ENCODE data around the gene BAZ1A. TPM values are rescaled to one million over a fixed set of nuclear protein-coding genes. Genes with fewer than 3 reads are reported as not detected.

Gene BAZ1A
- total and polyA plus RNA-seq, 2 of the 8 experiments (the other 6 are each of a cell fraction or from before 2014, with no cell fraction given) = 8.0 to 23.1 TPM

- Histone ChIP-seq H3K23me2 (ENCODE audit: low read depth, low read length) (no peaks in the 10 kb centered on the region; the same call in 1 of the 2 replicates), H3K9me3 (ENCODE audit: insufficient read depth in 2 of 2, low read depth in 1 of 2, low read length in 1 of 2) (no peaks in the 10 kb centered on the region), H4K91ac (replicated peaks; ENCODE audit: insufficient read length, low read length) (no peak overlapping the region), H3K4me1 (replicated peaks in 1 of 4; ENCODE audit: control insufficient read depth in 3 of 4, insufficient read depth in 4 of 4, low read length in 3 of 4) (no peaks in the 10 kb centered on the region), H4K20me1 (replicated peaks in 1 of 2; ENCODE audit: control insufficient read depth in 1 of 2, insufficient read depth in 2 of 2, low read length in 2 of 2) (no peaks in the 10 kb centered on the region), H3K79me2 (ENCODE audit: control insufficient read depth in 1 of 2, insufficient read depth in 2 of 2, low read length in 2 of 2) (no peaks in the 10 kb centered on the region), H3K4ac (replicated peaks; ENCODE audit: insufficient read length, low read depth, low read length) (no peak overlapping the region), H2BK15ac (ENCODE audit: low read length) (no peak overlapping the region), H2AK5ac (ENCODE audit: low read depth, low read length) (no peak overlapping the region), H3K18ac (ENCODE audit: extremely low read depth, low read length) (no peak overlapping the region), H3K56ac (replicated peaks; ENCODE audit: insufficient read length, low read depth, low read length) (no peak overlapping the region), H2BK5ac (ENCODE audit: low read depth, low read length) (no peak overlapping the region), H3K36me3 (ENCODE audit: control insufficient read depth in 2 of 4, insufficient read depth in 4 of 4, low read length in 3 of 4) (peaks cover 0 to 5% (median 2%) of the 10 kb centered on the region in 4 experiments; a peak in 3 of 8 replicates), H2BK20ac (ENCODE audit: low read length) (no peak overlapping the region), H3K4me3 (ENCODE audit: extremely low read depth in 1 of 4, insufficient read depth in 2 of 4, low read depth in 3 of 4, low read length in 4 of 4) (no peak overlapping the region), H4K5ac (ENCODE audit: insufficient read length, low read depth, low read length) (no peak overlapping the region), H2BK120ac (replicated peaks; ENCODE audit: low read depth, low read length) (no peak overlapping the region), H3K14ac (ENCODE audit: insufficient read length) (no peak overlapping the region), H3K4me2 (ENCODE audit: insufficient read depth in 1 of 2, low read depth in 2 of 2, low read length in 2 of 2) (no peak overlapping the region), H3K9ac (replicated peaks in 1 of 4; ENCODE audit: extremely low read depth in 1 of 4, low read depth in 3 of 4, low read length in 3 of 4) (no peak overlapping the region), H3K23ac (ENCODE audit: insufficient read length) (no peak overlapping the region), H4K8ac (ENCODE audit: extremely low read depth, insufficient read depth, low read length) (no peak overlapping the region), H3K27ac (ENCODE audit: low read depth, low read length) (no peak overlapping the region), H2BK12ac (ENCODE audit: low read depth, low read length) (no peak overlapping the region), H3K79me1 (ENCODE audit: low read depth, low read length) (no peaks in the 10 kb centered on the region; the same call in 1 of the 2 replicates), H2AFZ (ENCODE audit: low read length) (no peak overlapping the region), H3K27me3 (replicated peaks in 1 of 4; ENCODE audit: control insufficient read depth in 3 of 4, extremely low read depth in 1 of 4, insufficient read depth in 3 of 4, low read length in 3 of 4) (no peaks in the 10 kb centered on the region)
- FAIRE-seq (no peak), DNase-seq (ENCODE audit: low read depth in 1 of 2, low spot score in 2 of 2) (no peak)
- TF ChIP-seq YY1 (IDR thresholded peaks at IDR 0.05; ENCODE audit: low read depth, low read length) (no peak), EGR1 (IDR thresholded peaks at IDR 0.05; ENCODE audit: borderline replicate concordance, low read depth, low read length) (no peak), ASH2L (IDR thresholded peaks at IDR 0.05; ENCODE audit: low read length) (no peak), TBP (IDR thresholded peaks at IDR 0.05; ENCODE audit: low read depth, low read length) (no peak)
- ChIA-PET CTCF (ENCODE audit: partially characterized antibody) (no interaction called here), POLR2A (ENCODE audit: partially characterized antibody) (no interaction called here)
- WGBS, 2 experiments (ENCODE audit: extremely low coverage in 1 of 2, insufficient coverage in 1 of 2, insufficient read length in 1 of 2, insufficient replicate concordance in 2 of 2, low coverage in 1 of 2, low lambda C conversion rate in 2 of 2, missing lambda C conversion rate in 1 of 2) = 67% methylated on average over 2 of the region's 2 CpGs; no CpG with 5 or more reads in 1 of the 2 experiments
Measured at GRCh38 chr14:34810028-34810427, 65.1 kb downstream of the BAZ1A start.
